HepG2 (cell line): ENCODE measurements around the gene ATAD2B. TPM values are rescaled to one million over a fixed set of nuclear protein-coding genes. Genes with fewer than 3 reads are reported as not detected.

Experiments
- ATAC-seq: fragments of 200-7000 bp; cut with Tn5 transposase; 3 replicates; pipeline ENCODE4 v1.9.1; 2020; ENCODE audit warnings: mild to moderate bottlenecking, moderate library complexity
- BruUV-seq: library from RNA; stranded (reverse); fragments of 400-500 nt; replicated peaks from 2 replicates; lab custom pipeline; 2021; lab: Mats Ljungman, UMichigan
- CTCF ChIA-PET: fragments of 300-600 bp; formaldehyde crosslinking; extraction: SDS; loops from one replicate; lab custom pipeline; 2021; ENCODE audit warnings: low total read pairs, inconsistent platforms, low intra/inter-chr PET ratio; lab: Yijun Ruan, JAX
- POLR2A ChIA-PET: fragments of 350-600 bp; sonication (Branson Sonifier 250); formaldehyde crosslinking; loops from one replicate; lab custom pipeline; 2020; ENCODE audit warnings: antibody characterized with exemption, inconsistent platforms; lab: Yijun Ruan, JAX
- DNase-seq: peaks from one replicate; pipeline ENCODE4 v3.0.0-alpha.2; 2015; ENCODE audit warnings: low spot score
- FAIRE-seq: peaks from 3 replicates; lab custom pipeline; 2011; peaks lifted over from hg19 to GRCh38; lab: Jason Lieb, UNC
- H2AFZ ChIP-seq: one replicate; pipeline ENCODE4 v1.6.1; 2011; ENCODE audit warnings: low read length, inconsistent platforms
- H3K27ac ChIP-seq: fragments of 300-600 bp; 3 replicates; pipeline ENCODE4 v1.8.0; 2011; ENCODE audit warnings: mixed run types, mild to moderate bottlenecking, mixed read lengths, low read length, inconsistent platforms; ENCODE audit not compliant: insufficient read depth; ENCODE audit errors: extremely low read length
- H3K27me3 ChIP-seq, 2 experiments: fragments of 200-600 bp in 1 of 2; 2 replicates in 1 of 2; 3 replicates in 1 of 2; pipeline versions ENCODE4 v1.6.0 to v1.8.0; 2011; ENCODE audit warnings: low read length in 2 of 2, mild to moderate bottlenecking in 2 of 2, moderate library complexity in 2 of 2, inconsistent platforms in 1 of 2; ENCODE audit not compliant: insufficient read depth in 2 of 2, control insufficient read depth in 1 of 2
- H3K36me3 ChIP-seq, 2 experiments: fragments of 200-600 bp in 1 of 2; replicated peaks in 1 of 2; 2 replicates in 1 of 2; 3 replicates in 1 of 2; pipeline versions ENCODE4 v1.5.1 to v1.8.0; 2011; ENCODE audit warnings: low read length in 2 of 2, inconsistent platforms in 1 of 2; ENCODE audit not compliant: insufficient read depth in 2 of 2, control insufficient read depth in 1 of 2
- H3K4me1 ChIP-seq: 2 replicates; pipeline ENCODE4 v1.5.1; 2012; ENCODE audit warnings: low read length, inconsistent platforms; ENCODE audit not compliant: insufficient read depth
- H3K4me2 ChIP-seq: 2 replicates; pipeline ENCODE4 v1.6.0; 2011; ENCODE audit warnings: low read depth, low read length, inconsistent platforms
- H3K4me3 ChIP-seq, 3 experiments: fragments of 200-600 bp in 1 of 3; sonication (generic), shearing (Covaris generic) in 1 of 3; replicated peaks in 1 of 3; 2 replicates each; pipeline ENCODE4 v1.5.1; 2011 to 2016; ENCODE audit warnings: low read length in 3 of 3, inconsistent platforms in 2 of 3, low read depth in 2 of 3, mild to moderate bottlenecking in 2 of 3, control low read depth in 1 of 3, mixed read lengths in 1 of 3; ENCODE audit not compliant: insufficient read depth in 1 of 3
- H3K79me2 ChIP-seq: one replicate; pipeline ENCODE4 v1.6.1; 2011; ENCODE audit warnings: low read length, inconsistent platforms; ENCODE audit not compliant: insufficient read depth
- H3K9ac ChIP-seq: 2 replicates; pipeline ENCODE4 v1.6.0; 2011; ENCODE audit warnings: mild to moderate bottlenecking, low read depth, low read length, inconsistent platforms; ENCODE audit not compliant: insufficient read depth
- H3K9me3 ChIP-seq: 2 replicates; pipeline ENCODE4 v1.5.1; 2012; ENCODE audit warnings: mild to moderate bottlenecking, low read length
- H4K20me1 ChIP-seq: 2 replicates; pipeline ENCODE4 v1.6.0; 2011; ENCODE audit warnings: inconsistent platforms, mild to moderate bottlenecking, low read length, moderate library complexity; ENCODE audit not compliant: insufficient read depth
- AHR ChIP-seq: IDR thresholded peaks from 2 replicates; pipeline ENCODE4 v1.6.1; 2018; ENCODE audit warnings: missing genetic modification reagents, missing compliant biosample characterization
- BCL6 ChIP-seq: IDR thresholded peaks from 2 replicates; pipeline ENCODE4 v1.6.1; 2016; ENCODE audit warnings: missing genetic modification reagents, missing compliant biosample characterization
- CBX1 ChIP-seq: IDR thresholded peaks from one replicate; pipeline ENCODE4 v1.6.1; 2016; ENCODE audit warnings: antibody characterized with exemption, low read depth
- CHD4 ChIP-seq: fragments of 200-600 bp; sonication (generic); IDR thresholded peaks from 2 replicates; pipeline ENCODE4 v1.7.0; 2017; ENCODE audit warnings: mild to moderate bottlenecking, low read length, borderline replicate concordance
- FOXC1 ChIP-seq: sonication (generic); formaldehyde crosslinking; IDR thresholded peaks from 2 replicates; pipeline ENCODE4 v1.8.0; 2022; ENCODE audit warnings: mild to moderate bottlenecking, missing genetic modification reagents, borderline replicate concordance
- HMG20A ChIP-seq: IDR thresholded peaks from 2 replicates; pipeline ENCODE4 v1.6.1; 2016; ENCODE audit warnings: borderline replicate concordance
- KLF13 ChIP-seq: sonication (generic); formaldehyde crosslinking; IDR thresholded peaks from 2 replicates; pipeline ENCODE4 v1.4.0; 2020; ENCODE audit warnings: mild to moderate bottlenecking, missing genetic modification reagents
- NCOA5 ChIP-seq: sonication (generic); formaldehyde crosslinking; IDR thresholded peaks from 2 replicates; pipeline ENCODE4 v1.4.0; 2020; ENCODE audit warnings: missing genetic modification reagents
- RBFOX2 ChIP-seq: fragments of 200-400 bp; formaldehyde crosslinking; IDR thresholded peaks from 2 replicates; pipeline ENCODE4 v1.6.1; 2017; ENCODE audit warnings: low read depth, mild to moderate bottlenecking, low read length
- RFXANK ChIP-seq: IDR thresholded peaks from 2 replicates; pipeline ENCODE4 v1.6.1; 2016
- SMAD1 ChIP-seq: sonication (generic); formaldehyde crosslinking; IDR thresholded peaks from 2 replicates; pipeline ENCODE4 v1.4.0; 2020; ENCODE audit warnings: missing genetic modification reagents, low read depth, mild to moderate bottlenecking, borderline replicate concordance
- TBX3 ChIP-seq: fragments of 450-650 bp; IDR thresholded peaks from 2 replicates; pipeline ENCODE4 v1.6.1; 2017; ENCODE audit warnings: antibody characterized with exemption, mild to moderate bottlenecking, inconsistent platforms, borderline replicate concordance
- YY1 ChIP-seq: IDR thresholded peaks from 2 replicates; pipeline ENCODE4 v1.6.1; 2011; ENCODE audit warnings: low read length, low read depth, moderate library complexity, mild to moderate bottlenecking; ENCODE audit not compliant: insufficient read depth, insufficient replicate concordance
- ZNF263 ChIP-seq: sonication (generic); formaldehyde crosslinking; IDR thresholded peaks from 2 replicates; pipeline ENCODE4 v1.4.0; 2020; ENCODE audit warnings: missing genetic modification reagents
- ZNF264 ChIP-seq: sonication (generic); formaldehyde crosslinking; IDR thresholded peaks from 2 replicates; pipeline ENCODE4 v1.4.0; 2020; ENCODE audit warnings: missing genetic modification reagents
- ZNF441 ChIP-seq: sonication (generic); formaldehyde crosslinking; IDR thresholded peaks from 2 replicates; pipeline ENCODE4 v1.7.0; 2021; ENCODE audit warnings: missing genetic modification reagents, borderline replicate concordance
- ZNF547 ChIP-seq: sonication (generic); formaldehyde crosslinking; IDR thresholded peaks from 2 replicates; pipeline ENCODE4 v1.5.1; 2020; ENCODE audit warnings: mild to moderate bottlenecking, missing genetic modification reagents
- ZSCAN21 ChIP-seq: sonication (generic); formaldehyde crosslinking; IDR thresholded peaks from 2 replicates; pipeline ENCODE4 v1.8.0; 2022; ENCODE audit warnings: mild to moderate bottlenecking, missing genetic modification reagents, moderate library complexity, borderline replicate concordance
- WGBS: methylation state at CpG from one replicate; pipeline ENCODE4 v1.1.6; 2017; ENCODE audit warnings: low lambda C conversion rate; 5-methylcytosine and 5-hydroxymethylcytosine counted together
- in situ Hi-C: cut with HindIII; loops from 2 replicates; pipeline ENCODE4 v1.10.0; 2017; ENCODE audit warnings: low pct_unique_long_range_greater_than_20kb; ENCODE audit not compliant: extremely low pct_ligation_motif_present
- intact Hi-C: fragments of 100-400 bp; cut with micrococcal nuclease; formaldehyde crosslinking; loops from one replicate; pipeline ENCODE4 v1.10.0; 2022; ENCODE audit not compliant: unreplicated experiment
- polyA plus RNA-seq, 8 experiments: library from polyadenylated mRNA; depleted of rRNA in 3 of 8; stranded (reverse) in 7 of 8; unstranded in 1 of 8; fragments of >200 nt; fragmentation: Illumina TruSeq in 4 of 8; extraction: Trizol in 4 of 8; gene quantifications; 2 replicates each; pipeline versions ENCODE4 v1.2.1 to v1.2.3, GENCODE V29; 2011 to 2016; ENCODE audit warnings: low read depth in 4 of 8, missing spikeins in 1 of 8, mixed read lengths in 1 of 8; ENCODE audit not compliant: insufficient read depth in 1 of 8
- total RNA-seq, 5 experiments: library from RNA; depleted of rRNA; stranded (reverse); fragments of >200 nt; fragmentation: Illumina TruSeq; extraction: Trizol; gene quantifications; 2 replicates each; pipeline ENCODE4 v1.2.3, GENCODE V29; 2016; ENCODE audit warnings: low read depth in 1 of 5
- TF ChIP-seq, protein P1 (sequence below): sonication (generic); formaldehyde crosslinking; IDR thresholded peaks from 2 replicates; pipeline ENCODE4 v1.5.1; 2020; ENCODE audit warnings: mild to moderate bottlenecking, missing genetic modification reagents, borderline replicate concordance

The ATAD2B gene
- total and polyA plus RNA-seq, 2 of the 13 experiments (the other 11 are each of a cell fraction or from before 2014, with no cell fraction given): 5.3 to 22.2 TPM

GRCh38 chr2:23803264-23803964, 123.5 kb downstream of the ATAD2B start:
- WGBS: 98% methylated on average over 5 of the region's 5 CpGs
- H3K4me2 ChIP-seq: no peak overlapping the region
- ChIA-PET POLR2A (no interaction called here), CTCF (no interaction called here)
- no peak overlapping the region for H3K27ac ChIP-seq
- DNase-seq (no peak), ATAC-seq (no peak), FAIRE-seq (no peak)
- no peaks in the 10 kb centered on the region for H3K9me3 ChIP-seq
- intact Hi-C loops: no loop called here
- no peaks in the 10 kb centered on the region for H3K27me3 ChIP-seq
- no peak overlapping the region for H2AFZ ChIP-seq
- H3K36me3 ChIP-seq: no peaks in the 10 kb centered on the region; a peak in 2 of 5 replicates
- H4K20me1 ChIP-seq: no peaks in the 10 kb centered on the region
- no peaks in the 10 kb centered on the region for H3K4me1 ChIP-seq
- no peaks in the 10 kb centered on the region for H3K79me2 ChIP-seq
- no peak for TF ChIP-seq TBX3
- no peak for TF ChIP-seq ZNF263 (CRISPR knock-in tag)
- no peak for TF ChIP-seq SMAD1 (CRISPR knock-in tag)
- TF ChIP-seq ZSCAN21 (CRISPR knock-in tag): no peak
- TF ChIP-seq, protein P1, sequence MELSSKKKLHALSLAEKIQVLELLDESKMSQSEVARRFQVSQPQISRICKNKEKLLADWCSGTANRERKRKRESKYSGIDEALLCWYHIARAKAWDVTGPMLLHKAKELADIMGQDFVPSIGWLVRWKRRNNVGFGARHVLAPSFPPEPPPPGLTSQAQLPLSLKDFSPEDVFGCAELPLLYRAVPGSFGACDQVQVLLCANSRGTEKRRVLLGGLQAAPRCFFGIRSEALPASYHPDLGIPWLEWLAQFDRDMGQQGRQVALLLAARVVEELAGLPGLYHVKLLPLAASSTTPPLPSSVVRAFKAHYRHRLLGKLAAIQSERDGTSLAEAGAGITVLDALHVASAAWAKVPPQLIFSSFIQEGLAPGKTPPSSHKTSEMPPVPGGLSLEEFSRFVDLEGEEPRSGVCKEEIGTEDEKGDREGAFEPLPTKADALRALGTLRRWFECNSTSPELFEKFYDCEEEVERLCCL (CRISPR knock-in tag): no peak
- TF ChIP-seq CHD4: no peak
- no peak for TF ChIP-seq YY1
- TF ChIP-seq ZNF441: no peak
- no peak for TF ChIP-seq CBX1
- TF ChIP-seq FOXC1 (CRISPR knock-in tag): no peak
- TF ChIP-seq RFXANK: no peak
- no peak for TF ChIP-seq KLF13 (CRISPR knock-in tag)
- TF ChIP-seq AHR (CRISPR knock-in tag): no peak
- no peak for TF ChIP-seq NCOA5 (CRISPR knock-in tag)
- TF ChIP-seq RBFOX2: no peak
- TF ChIP-seq HMG20A (CRISPR knock-in tag): no peak
- no peak for TF ChIP-seq BCL6 (CRISPR knock-in tag)
- no peak for TF ChIP-seq ZNF264 (CRISPR knock-in tag)
- no peak for TF ChIP-seq ZNF547
- TF ChIP-seq, all 625 proteins: peak for 0
- H3K9ac ChIP-seq: no peak overlapping the region
- in situ Hi-C loops: no loop called here
- no peak overlapping the region for H3K4me3 ChIP-seq
- no TSS peak for BruUV-seq
